Activated CD8-positive, alpha-beta memory T cell treated with anti-CD3 and anti-CD28 coated beads for 24 hours (primary cell): Measurements from ENCODE around the gene SLC6A16.
A peak's percentile ranks its signal among the peaks of the same experiment; 100 is the strongest.
"Not testable (repeated sequence)": the region's sequence is repeated elsewhere in the genome, so short reads cannot be mapped to it uniquely, and the experiment has no call there.

ENCODE experiments used
- DNase-seq: peaks from one replicate; pipeline ENCODE4 v3.0.0-alpha.2; 2020

The SLC6A16 gene

DNA sequence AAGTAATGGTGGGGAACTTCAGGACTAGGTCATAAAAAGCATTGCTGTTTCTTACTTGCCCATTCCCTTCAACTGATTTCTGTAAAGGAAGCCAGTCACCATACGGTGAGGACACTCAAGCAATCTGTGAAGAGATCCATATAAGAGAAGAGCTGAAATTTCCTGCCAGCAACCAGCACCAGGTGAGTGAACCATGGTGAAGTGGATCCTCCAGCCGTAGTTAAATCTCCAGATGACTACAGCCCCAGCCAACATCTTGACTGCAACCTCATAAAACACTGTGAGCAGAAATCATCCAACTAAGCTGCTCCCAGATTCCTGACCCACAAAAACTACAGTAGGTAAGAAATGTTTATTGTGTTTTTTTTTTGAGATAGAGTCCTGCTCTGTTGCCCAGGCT lies 3.8 kb upstream of the SLC6A16 start:
- DNase-seq, result peak; percentile 19

DNA sequence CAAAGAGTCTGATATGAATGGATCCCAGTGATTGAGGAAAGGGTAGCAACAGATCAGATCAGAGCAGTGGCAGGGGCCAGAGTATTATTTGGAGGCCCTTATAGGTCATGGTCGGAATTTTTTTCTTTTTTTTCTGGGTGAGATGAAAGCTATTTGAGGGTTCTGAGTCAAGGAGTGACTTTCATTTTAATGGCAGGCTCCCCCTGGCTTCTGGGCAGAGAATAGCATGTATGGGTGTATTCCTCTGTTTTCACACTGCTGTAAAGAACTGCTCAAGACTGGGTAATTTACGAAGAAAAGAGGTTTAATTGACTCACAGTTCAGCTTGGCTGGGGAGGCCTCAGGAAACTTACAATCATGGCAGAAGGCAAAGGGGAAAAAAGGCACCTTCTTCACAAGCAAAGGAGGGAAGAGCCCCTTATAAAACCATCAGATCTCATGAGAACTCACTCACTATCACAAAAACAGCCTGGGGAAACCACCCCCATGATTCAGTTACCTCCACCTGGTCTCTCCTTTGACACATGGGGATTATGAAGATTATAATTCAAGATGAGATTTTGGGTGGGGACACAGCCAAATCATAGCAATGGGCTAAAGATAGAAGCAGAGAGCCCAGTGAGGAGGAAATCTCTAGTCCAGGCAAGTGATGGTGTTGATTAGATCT lies 3.0 kb upstream of the SLC6A16 start:
- DNase-seq, result peak; percentile 67

DNA sequence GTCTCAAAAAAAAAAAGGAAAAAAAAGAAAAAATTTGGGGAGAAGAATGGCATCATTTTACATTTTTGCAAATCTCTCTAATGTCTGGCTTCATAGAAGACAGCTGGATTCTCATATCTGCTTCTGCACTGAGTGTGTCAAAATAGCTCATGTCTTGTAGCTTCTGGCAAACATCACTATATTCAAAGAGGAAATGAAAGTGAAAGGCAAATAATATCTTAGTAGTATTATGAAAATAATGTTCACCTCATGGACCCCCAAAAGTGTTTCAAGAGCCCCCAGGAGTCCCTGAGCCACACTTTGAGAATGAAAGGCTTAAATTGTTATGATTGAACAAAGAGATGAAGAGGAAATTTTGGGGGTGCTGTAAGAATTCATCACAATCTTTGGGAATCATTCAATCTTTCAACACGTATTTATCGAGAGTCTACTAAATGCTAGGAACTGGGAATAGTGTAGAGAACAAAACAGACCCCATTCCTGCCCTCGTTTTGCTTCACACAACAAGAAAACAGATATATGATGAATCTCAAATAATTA lies 1.2 kb upstream of the SLC6A16 start:
- DNase-seq, result no peak

DNA sequence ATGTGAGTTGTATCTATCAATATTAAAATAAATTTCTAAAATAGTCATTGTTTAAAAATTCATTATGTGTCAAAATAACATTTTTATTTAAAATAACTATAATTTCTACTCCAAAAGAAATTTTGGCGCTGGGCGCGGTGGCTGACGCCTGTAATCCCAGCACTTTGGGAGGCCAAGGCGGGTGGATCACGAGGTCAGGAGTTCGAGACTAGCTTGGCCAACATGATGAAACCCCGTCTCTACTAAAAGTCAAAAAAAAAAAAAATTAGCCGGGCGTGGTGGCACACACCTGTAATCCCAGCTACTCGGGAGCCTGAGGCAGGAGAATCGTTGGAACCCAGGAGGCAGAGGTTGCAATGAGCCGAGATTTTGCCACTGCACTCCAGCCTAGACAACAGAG lies 765 bp upstream of the SLC6A16 start:
- peak; percentile 24 for DNase-seq

DNA sequence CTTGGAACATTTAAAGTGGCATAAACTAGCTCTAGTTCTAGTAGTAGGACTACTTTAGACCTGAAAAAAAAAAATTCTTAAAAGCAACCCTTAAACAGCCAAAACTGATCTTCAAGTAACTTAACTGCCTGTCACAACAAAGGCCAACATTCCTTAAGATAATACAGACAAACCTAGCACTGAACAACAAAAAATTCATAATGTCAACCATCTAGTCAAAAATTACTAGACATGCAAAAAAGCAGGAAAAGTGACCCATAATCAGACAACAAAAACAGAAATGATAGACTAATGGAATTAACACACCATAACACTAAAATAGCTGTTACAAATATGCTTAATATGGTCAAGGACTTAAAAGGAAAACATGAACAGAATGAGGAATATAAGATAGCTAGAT lies 6.7 kb downstream of the SLC6A16 start:
- no peak for DNase-seq

DNA sequence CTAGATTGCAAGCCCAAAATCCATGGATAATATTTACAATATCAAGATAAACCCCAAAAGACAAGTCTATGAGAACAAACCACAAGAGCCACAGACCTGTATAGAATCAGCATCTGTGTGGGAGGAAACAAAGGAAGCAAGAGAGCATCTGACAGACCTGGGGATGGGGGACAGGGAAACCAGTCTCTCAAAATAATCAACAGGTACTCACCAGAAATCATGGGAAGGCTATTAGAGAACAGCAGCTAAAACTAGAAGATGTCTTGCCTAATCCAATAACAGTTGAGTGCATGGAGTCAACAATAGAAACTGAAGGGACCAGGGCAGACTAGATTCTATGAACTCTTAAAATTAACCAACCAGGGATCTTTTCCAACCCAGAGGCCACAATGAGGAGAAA lies 8.7 kb downstream of the SLC6A16 start:
- no peak for DNase-seq

DNA sequence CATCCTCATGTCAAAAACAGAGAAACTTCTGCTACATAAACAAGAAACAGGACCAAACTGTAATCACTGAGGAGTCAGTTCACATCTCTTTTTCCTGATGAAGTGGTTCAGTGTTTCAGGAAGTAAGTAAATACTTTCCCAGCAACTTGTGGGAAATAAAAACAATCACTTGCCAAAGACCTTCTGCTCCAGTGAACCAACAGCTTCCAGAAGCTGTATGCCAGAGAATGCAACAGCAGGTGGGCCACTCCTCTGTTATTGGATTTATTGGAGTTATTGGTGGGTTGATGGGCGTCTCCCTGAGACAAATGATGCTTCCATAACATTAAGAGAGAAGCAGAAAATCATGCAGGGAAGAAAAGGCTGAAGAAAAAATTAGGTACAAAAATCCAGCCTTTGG lies 9.9 kb downstream of the SLC6A16 start:
- DNase-seq, result no peak

DNA sequence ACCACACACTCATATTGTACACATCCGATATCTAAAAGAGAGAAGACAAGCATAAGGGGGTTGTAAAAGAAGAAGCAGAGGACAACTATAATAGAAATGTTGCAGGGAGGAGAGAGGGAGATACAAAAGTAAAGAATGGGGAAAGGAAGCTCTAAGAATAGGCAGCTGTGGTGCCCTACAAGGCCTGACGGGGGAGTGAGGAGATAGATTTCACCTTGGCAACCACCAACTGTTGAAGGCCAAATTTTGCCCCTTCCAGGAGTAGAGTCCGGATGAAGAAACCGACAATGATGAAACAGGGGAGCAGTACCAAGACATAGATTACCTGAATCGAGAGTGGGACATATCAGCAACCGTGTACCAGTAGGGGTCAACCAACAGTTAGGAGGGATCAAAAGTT lies 15.9 kb downstream of the SLC6A16 start:
- DNase-seq, result no peak

DNA sequence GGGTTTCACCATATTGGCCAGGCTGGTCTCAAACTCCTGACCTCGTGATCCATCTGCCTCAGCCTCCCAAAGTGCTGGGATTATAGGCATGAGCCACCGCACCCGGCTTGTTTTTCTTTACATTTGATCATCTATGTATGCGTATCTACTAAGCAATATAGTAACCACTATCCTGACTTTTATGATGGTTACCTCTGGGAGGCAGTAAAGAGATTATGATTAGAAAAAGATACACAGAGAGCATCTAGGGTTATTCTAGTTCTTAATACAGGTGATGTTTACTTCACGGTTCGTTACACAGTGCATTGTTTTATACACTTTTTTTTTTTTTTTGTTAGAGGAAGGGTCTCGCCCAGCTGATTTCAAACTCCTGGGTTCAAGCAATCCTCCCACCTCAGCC lies 18.3 kb downstream of the SLC6A16 start:
- DNase-seq, result not testable (repeated sequence)

DNA sequence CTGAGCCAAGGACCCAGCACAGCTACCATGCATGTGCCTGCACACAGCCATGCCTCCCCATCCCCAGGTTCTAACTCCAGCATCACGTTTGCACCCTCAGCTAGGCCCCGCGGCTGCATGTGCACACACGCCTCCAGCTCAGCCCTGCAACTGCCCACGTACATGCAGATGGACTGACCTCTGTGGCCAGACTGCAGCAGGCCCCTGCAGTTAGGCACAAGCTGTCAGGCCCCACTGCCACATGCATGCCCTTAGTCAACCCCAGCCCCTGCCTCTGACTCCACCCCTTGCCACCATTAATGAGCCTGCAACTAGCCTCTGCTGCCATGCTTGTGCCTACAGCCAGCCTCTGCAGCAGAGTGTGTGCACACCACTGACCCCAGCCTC lies 23.1 kb downstream of the SLC6A16 start:
- DNase-seq, result no peak

DNA sequence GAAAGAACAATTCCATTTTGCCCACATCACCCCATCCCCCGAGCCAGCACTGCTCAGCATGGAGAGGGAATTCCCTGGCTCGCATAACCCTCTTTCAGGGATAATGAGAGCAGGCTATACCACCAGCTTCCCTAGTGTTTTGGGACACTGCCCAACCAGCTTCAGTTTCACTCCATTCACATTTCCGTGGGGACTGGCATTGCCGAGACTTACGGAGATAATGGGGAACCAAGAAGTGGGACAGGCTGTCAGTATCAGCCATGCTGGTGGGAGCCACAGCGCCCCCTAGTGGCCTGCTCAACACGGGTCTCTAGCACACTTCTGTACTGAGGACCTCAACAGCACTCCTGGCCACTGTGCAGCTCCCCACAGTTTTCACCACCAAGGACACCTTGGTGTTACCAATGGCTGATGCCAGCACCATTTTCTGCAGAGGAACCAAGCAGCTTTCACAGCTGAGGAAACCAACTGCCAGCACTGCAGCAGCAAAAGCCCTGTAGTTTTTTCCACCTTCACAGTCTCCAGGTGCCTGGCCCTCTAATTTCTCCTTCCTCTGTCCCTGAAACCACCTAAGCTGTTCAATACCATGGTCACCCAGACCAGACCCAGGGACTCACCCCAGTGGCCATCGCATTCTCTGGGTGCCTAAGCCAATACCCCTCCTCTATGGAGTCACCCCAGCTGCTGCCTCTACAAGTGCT lies 23.7 kb downstream of the SLC6A16 start:
- DNase-seq, result peak; percentile 91

DNA sequence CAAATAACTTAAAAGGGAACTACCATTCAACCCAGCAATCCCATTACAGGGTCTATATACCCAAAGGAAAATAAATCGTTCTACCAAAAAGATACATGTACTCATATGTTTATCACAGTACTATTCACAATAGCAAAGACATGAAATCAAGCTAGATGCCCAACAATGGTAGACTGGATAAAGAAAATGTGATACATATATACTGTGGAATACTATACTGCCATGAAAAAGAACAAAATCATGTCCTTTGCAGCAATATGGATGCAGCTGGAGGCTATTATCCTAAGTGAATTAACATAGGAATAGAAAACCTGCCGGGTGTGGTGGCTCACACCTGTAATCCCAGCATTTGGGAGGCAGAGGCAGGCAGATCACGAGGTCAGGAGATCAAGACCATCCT lies 26.3 kb downstream of the SLC6A16 start:
- not testable (repeated sequence) for DNase-seq

DNA sequence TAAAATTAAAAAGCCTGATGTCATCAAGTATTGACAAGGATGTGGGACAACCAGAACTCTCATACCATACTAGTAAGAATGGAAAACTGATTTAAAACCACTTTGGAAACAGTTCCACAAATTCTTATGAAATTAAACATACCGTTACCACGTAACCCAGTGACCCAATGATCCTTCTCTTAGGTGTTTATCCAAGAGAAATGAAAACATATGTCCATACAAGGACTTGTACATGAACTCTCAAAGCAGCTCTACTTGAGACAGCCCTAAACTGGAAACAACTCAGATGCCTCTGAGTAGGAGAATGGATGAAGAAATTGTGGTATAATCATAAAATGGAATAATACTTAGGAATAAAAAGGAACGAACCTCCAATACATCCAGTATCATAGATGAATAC lies 27.6 kb downstream of the SLC6A16 start:
- DNase-seq, result no peak

DNA sequence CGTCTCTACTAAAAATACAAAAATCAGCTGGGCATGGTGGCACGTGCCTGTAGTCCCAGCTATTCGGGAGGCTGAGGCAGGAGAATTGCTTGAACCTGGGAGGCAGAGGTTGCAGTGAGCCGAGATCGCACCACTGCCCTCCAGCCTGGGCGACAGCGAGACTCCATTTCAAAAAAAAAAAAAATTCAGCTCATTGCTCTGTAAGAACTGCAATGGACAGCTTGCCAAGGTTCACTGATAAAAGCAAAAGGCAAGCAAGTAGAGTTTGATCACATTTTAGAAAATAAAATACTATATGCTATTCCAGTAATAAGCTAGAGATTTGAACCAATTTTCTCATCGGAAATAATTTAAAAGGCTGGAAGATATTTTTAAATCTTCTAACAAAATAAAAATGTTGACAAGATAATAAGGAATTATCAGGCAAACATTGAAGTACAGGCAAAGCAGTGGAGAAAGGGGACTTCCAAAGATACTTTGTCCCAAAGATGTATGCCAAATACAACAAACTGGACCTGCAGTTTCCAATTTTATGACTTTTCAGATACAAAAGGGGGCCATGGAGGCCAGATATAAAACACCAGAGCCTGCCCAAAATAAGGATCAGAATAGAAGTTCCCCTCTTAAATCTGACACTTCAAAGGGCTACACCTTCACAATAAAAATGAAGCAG lies 29.6 kb downstream of the SLC6A16 start:
- DNase-seq, result no peak

DNA sequence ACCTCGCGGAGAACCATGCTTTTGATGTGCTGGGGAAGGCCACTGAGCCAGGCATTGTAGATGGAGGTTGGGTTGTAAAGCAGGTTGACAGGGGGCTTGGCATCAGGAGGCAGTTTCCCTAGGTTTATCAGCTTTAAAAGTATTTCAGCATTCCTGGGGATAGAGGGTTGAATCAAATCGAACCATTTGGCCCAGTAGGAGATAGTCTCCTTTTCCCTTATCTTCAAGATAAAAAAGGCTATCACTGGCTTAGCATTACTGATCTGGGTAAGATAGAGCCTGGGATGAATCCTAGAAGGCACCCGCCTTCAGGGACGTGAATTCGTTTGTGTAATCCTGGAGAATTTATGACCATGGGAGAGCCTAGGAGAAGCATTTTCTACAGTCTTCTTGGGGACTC lies 30.6 kb downstream of the SLC6A16 start:
- no peak for DNase-seq

DNA sequence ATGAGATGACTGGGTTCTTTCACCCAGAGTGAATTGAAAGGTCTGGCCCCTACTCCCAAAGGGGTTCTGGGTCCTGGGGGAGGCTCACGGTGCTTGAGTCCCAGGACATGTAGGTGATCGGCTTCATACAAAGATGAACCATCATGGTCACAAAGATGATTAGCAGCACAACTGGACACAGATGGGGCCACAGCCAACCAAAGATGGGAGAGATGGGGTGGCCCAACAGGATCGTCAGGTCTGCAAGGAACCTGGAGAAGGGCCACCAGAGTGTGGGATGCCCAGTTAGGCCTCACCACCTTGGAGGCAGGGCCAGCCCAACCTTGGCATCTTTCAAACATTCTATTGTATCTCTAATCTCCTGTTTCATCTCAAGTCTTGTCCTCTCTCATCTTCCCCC lies 34.5 kb downstream of the SLC6A16 start:
- no peak for DNase-seq

DNA sequence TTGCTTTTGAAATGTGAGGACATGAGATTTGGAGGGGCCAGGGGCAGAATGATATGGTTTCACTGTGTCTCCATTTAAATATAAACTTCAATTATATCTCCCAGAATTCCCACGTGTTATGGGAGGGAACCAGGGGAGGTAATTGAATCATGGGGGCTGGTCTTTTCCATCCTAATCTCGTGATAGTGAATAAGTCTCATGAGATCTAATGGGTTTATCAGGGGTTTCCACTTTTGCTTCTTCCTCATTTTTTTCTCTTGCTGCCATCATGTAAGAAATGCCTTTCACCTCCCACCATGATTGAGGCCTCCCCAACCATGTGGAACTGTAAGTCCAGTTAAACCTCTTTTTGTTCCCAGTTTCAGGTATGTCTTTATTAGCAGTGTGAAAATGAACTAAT lies 35.7 kb downstream of the SLC6A16 start:
- not testable (repeated sequence) for DNase-seq

DNA sequence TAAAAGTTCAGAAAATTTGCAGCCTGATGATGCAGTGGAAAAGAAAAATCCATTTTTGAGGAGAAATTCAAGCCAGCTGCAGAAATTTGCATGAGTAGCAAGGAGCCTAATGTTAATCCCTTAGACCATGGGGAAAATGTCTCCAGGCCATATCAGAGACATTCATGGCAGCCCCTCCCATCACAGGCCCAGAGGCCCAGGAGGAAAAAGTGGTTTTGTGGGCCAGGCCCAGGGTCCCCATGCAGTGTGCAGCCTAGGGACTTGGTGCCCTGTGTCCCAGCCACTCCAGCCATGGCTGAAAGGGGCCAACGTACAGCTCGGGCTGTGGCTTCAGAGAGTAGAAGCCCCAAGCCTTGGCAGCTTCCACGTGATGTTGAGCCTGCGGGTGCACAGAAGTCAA lies 36.8 kb downstream of the SLC6A16 start:
- DNase-seq, result not testable (repeated sequence)

DNA sequence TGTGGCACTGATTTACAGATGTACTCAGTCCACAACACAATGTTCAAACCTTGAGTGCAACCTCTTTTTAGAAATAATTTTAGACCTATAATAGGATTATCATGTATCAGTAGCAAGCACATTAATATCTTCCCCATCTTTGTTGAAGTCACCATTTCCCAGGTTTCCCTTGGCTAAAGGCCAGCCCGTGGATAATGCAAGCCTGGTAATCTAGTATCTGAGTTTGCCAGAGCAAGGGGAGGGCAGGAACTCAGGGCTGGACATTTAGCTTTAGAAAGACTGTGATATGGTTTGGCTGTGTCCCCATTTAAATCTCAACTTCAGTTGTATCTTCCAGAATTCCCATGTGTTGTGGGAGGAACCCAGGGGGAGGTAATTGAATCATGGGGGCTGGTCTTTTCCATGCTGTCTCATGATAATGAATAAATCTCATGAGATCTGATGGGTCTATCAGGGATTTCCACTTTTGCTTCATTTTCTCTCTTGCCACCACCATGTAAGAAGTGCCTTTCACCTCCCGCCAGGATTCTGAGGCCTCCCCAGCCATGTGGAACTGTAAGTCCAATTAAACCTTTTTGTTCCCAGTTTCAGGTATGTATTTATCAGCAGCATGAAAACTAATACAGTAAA lies 37.7 kb downstream of the SLC6A16 start:
- DNase-seq, result no peak

DNA sequence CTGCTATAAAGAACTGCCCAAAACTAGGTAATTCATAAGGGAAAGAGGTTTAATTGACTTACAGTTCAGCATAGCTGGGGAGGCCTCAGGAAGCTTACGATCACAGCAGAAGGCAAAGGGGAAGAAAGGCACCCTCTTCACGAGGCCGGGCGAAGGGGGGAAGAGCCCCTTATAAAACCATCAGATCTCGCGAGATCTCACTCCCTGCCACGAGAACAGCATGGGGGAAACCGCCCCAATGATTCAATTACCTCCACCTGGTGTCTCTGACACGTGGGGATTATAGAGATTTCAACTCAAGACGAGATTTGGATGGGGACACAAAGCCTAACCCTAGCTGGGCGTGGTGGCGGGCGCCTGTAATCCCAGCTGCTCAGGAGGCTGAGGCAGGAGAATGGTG lies 42.8 kb downstream of the SLC6A16 start:
- no peak for DNase-seq

DNA sequence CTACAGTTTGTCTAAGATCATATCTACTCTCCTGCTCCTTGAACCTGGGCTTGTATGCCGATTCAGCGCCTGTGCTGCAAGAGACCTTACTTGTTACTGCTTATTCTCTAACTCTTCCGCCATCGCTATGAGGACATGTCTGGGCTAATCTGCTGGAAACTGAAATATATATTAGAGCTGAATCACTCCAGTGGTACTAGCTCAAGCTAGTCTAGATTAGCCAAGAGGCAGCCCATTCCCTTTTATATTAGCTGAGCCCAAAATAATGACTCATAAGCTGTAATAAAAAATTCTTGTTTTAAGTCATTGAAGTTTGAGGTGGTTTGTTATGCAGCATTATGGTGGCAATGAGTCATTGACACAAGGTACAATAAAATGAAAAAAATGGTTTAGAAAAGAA lies 52.8 kb downstream of the SLC6A16 start:
- no peak for DNase-seq

DNA sequence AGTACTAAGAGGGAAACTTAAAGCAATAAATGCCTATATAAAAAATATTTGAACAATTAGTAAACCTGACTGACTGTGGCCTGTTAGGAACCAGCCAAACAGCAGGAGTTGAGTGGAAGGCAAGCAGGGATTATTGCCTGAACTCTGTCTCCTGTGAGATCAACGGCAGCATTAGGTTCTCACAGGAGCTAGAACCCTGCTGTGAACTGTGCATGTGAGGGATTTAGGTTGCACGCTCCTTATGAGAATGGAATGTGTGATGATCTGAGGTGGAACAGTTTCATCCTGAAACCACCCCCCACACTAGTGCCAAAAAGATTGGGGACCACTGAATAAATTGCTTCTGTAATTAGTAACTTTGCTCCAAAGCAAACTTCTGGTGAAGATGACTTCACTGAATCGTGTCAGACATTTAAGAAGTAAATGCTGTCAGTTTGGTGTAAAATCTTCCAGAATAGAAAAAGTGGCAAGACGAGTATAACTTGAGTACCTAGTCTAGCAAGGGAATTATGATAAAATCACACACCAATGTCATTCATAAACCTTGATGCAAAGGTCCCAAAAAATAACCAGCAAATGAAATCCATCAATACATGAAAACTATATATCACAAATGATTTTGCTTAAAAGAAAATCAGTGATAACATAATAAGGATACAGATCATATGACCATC lies 53.8 kb downstream of the SLC6A16 start:
- DNase-seq, result no peak

DNA sequence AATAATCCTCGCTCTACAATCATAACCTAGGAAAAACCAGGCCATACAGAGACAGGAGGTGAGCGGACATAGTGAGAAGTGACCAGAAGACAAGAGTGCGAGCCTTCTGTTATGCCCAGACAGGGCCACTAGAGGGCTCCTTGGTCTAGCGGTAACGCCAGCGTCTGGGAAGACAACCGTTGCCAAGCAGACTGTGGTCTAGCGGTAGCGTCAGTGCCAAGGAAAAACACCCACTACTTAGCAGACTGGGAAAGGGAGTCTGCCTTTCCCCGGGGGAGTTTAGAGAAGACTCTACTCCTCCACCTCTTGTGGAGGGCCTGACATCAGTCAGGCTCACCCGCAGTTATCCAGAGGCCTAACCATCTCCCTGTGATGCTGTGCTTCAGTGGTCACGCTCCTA lies 58.6 kb downstream of the SLC6A16 start:
- DNase-seq, result peak; percentile 68
